ENCODE results near the gene GRB7. TPM values are rescaled to one million over a fixed set of nuclear protein-coding genes. Genes with fewer than 3 reads are reported as not detected.
A peak's percentile ranks its signal among the peaks of the same experiment; 100 is the strongest.
"Not testable (repeated sequence)": the region's sequence is repeated elsewhere in the genome, so short reads cannot be mapped to it uniquely, and the experiment has no call there.

The GRB7 gene
- total RNA-seq (2014; rRNA removed; shearing (Covaris generic)) = 0.11 TPM in 1 of 2 replicates, not detected in the other
- not detected in 2 replicates for polyA plus RNA-seq (2015; cell fraction: cytosol; rRNA removed)
- polyA plus RNA-seq (2015; cell fraction: nucleus; rRNA removed) = 0.30 TPM in 1 of 2 replicates, not detected in the other

GRCh38 chr17:39737760-39738567 is at the start of gene GRB7:
TSS of gene GRB7 (plus strand) at chr17:39737938. CDS start at chr17:39742302, 4,364 bp downstream.
- no peak for DNase-seq (ENCODE audit: low read depth, low spot score)
- in situ Hi-C loops (cut with HindIII; ENCODE audit: low pct_unique_long_range_greater_than_20kb, low sequenced_read_pairs) = no loop called here

- in situ Hi-C loops (cut with HindIII; ENCODE audit: low pct_unique_long_range_greater_than_20kb, low sequenced_read_pairs) = no loop called here
- no peak for DNase-seq (ENCODE audit: low read depth, low spot score)
Observed at GRCh38 chr17:39688475-39688835, 49.3 kb upstream of the GRB7 start.

- in situ Hi-C loops (cut with HindIII; ENCODE audit: low pct_unique_long_range_greater_than_20kb, low sequenced_read_pairs) = no loop called here
Observed at GRCh38 chr17:39688945-39689344, 48.8 kb upstream of the GRB7 start.

GRCh38 chr17:39694593-39694992 is 43.1 kb upstream of the GRB7 start:
- in situ Hi-C loops (cut with HindIII; ENCODE audit: low pct_unique_long_range_greater_than_20kb, low sequenced_read_pairs) = no loop called here
- no peak for DNase-seq (ENCODE audit: low read depth, low spot score)

More at GRCh38 chr17:39688945-39689344, 48.8 kb upstream of the GRB7 start:
- no peak for DNase-seq (ENCODE audit: low read depth, low spot score)

- in situ Hi-C loops (cut with HindIII; ENCODE audit: low pct_unique_long_range_greater_than_20kb, low sequenced_read_pairs) = no loop called here
- no peak for DNase-seq (ENCODE audit: low read depth, low spot score)
Observed at GRCh38 chr17:39695089-39695474, 42.7 kb upstream of the GRB7 start.

- DNase-seq (ENCODE audit: low read depth, low spot score) = no peak
- in situ Hi-C loops (cut with HindIII; ENCODE audit: low pct_unique_long_range_greater_than_20kb, low sequenced_read_pairs) = no loop called here
Observed at GRCh38 chr17:39696731-39697130, 41.0 kb upstream of the GRB7 start.

GRCh38 chr17:39697961-39698360 is 39.8 kb upstream of the GRB7 start:
- DNase-seq (ENCODE audit: low read depth, low spot score) = no peak
- in situ Hi-C loops (cut with HindIII; ENCODE audit: low pct_unique_long_range_greater_than_20kb, low sequenced_read_pairs) = no loop called here

GRCh38 chr17:39699157-39699817 is 38.5 kb upstream of the GRB7 start:
- in situ Hi-C loops (cut with HindIII; ENCODE audit: low pct_unique_long_range_greater_than_20kb, low sequenced_read_pairs); DNase-seq (ENCODE audit: low read depth, low spot score): not testable (repeated sequence)

- peak; percentile 45 for DNase-seq (ENCODE audit: low read depth, low spot score)
- in situ Hi-C loops (cut with HindIII; ENCODE audit: low pct_unique_long_range_greater_than_20kb, low sequenced_read_pairs) = no loop called here
Observed at GRCh38 chr17:39699818-39700147, 38.0 kb upstream of the GRB7 start, which contains the start of gene ERBB2. TSS of gene ERBB2 (plus strand) at chr17:39700064. CDS start at chr17:39700239, 175 bp downstream.

GRCh38 chr17:39700148-39700987 is 37.4 kb upstream of the GRB7 start:
- no peak for DNase-seq (ENCODE audit: low read depth, low spot score)

GRCh38 chr17:39701012-39701783 is 36.5 kb upstream of the GRB7 start:
- in situ Hi-C loops (cut with HindIII; ENCODE audit: low pct_unique_long_range_greater_than_20kb, low sequenced_read_pairs) = no loop called here
- no peak for DNase-seq (ENCODE audit: low read depth, low spot score)

More at GRCh38 chr17:39700148-39700987, 37.4 kb upstream of the GRB7 start:
- in situ Hi-C loops (cut with HindIII; ENCODE audit: low pct_unique_long_range_greater_than_20kb, low sequenced_read_pairs) = no loop called here

GRCh38 chr17:39701784-39702422 is 35.8 kb upstream of the GRB7 start:
- in situ Hi-C loops (cut with HindIII; ENCODE audit: low pct_unique_long_range_greater_than_20kb, low sequenced_read_pairs) = no loop called here

GRCh38 chr17:39702901-39703893 is 34.5 kb upstream of the GRB7 start:
- no peak for DNase-seq (ENCODE audit: low read depth, low spot score)
- in situ Hi-C loops (cut with HindIII; ENCODE audit: low pct_unique_long_range_greater_than_20kb, low sequenced_read_pairs) = no loop called here

More at GRCh38 chr17:39701784-39702422, 35.8 kb upstream of the GRB7 start:
- no peak for DNase-seq (ENCODE audit: low read depth, low spot score)

- no peak for DNase-seq (ENCODE audit: low read depth, low spot score)
- in situ Hi-C loops (cut with HindIII; ENCODE audit: low pct_unique_long_range_greater_than_20kb, low sequenced_read_pairs) = no loop called here
Observed at GRCh38 chr17:39703913-39704312, 33.8 kb upstream of the GRB7 start.

GRCh38 chr17:39704821-39705551 is 32.8 kb upstream of the GRB7 start:
- in situ Hi-C loops (cut with HindIII; ENCODE audit: low pct_unique_long_range_greater_than_20kb, low sequenced_read_pairs) = no loop called here
- no peak for DNase-seq (ENCODE audit: low read depth, low spot score)
